Mesodermal cell (in vitro differentiated cells): ENCODE measurements around the gene DPP6.

Experiments used
- H3K27ac ChIP-seq: 2 replicates; pipeline ENCODE4 v1.7.0; 2013; ENCODE audit warnings: mild to moderate bottlenecking, low read depth, low read length, moderate library complexity; ENCODE audit not compliant: severe bottlenecking
- H3K36me3 ChIP-seq: 2 replicates; pipeline ENCODE4 v1.7.1; 2013; ENCODE audit warnings: mild to moderate bottlenecking, low read length, moderate library complexity; ENCODE audit not compliant: control insufficient read depth, insufficient read depth
- H3K4me1 ChIP-seq: one replicate; pipeline ENCODE4 v1.7.1; 2013; ENCODE audit warnings: mild to moderate bottlenecking, low read length; ENCODE audit not compliant: insufficient read depth, control insufficient read depth, poor library complexity, severe bottlenecking
- H3K4me3 ChIP-seq: 2 replicates; pipeline ENCODE4 v1.7.0; 2013; ENCODE audit warnings: low read length, control low read depth, mild to moderate bottlenecking; ENCODE audit not compliant: insufficient read depth, poor library complexity, severe bottlenecking; ENCODE audit errors: extremely low read depth
- H3K9me3 ChIP-seq: 2 replicates; pipeline ENCODE4 v1.7.1; 2013; ENCODE audit warnings: mild to moderate bottlenecking, low read length, moderate library complexity; ENCODE audit not compliant: control insufficient read depth
- WGBS, 2 experiments: methylation state at CpG; one replicate each; pipeline ENCODE4 v1.1.5; 2013; ENCODE audit warnings: missing lambda C conversion rate in 2 of 2; ENCODE audit not compliant: insufficient coverage in 2 of 2; 5-methylcytosine and 5-hydroxymethylcytosine counted together

Gene DPP6

GRCh38 chr7:154841731-154842331 is 789.6 kb downstream of the DPP6 start:
- peaks cover 4% of the 10 kb centered on the region for H3K9me3 ChIP-seq
- no peak overlapping the region for H3K4me3 ChIP-seq
- 76 to 80% methylated on average over 10 to 16 of the region's 18 CpGs for WGBS, 2 experiments
- H3K4me1 ChIP-seq: peaks cover 25% of the 10 kb centered on the region
- no peaks in the 10 kb centered on the region for H3K36me3 ChIP-seq
- H3K27ac ChIP-seq: peak overlapping the region; percentile 86

DNA sequence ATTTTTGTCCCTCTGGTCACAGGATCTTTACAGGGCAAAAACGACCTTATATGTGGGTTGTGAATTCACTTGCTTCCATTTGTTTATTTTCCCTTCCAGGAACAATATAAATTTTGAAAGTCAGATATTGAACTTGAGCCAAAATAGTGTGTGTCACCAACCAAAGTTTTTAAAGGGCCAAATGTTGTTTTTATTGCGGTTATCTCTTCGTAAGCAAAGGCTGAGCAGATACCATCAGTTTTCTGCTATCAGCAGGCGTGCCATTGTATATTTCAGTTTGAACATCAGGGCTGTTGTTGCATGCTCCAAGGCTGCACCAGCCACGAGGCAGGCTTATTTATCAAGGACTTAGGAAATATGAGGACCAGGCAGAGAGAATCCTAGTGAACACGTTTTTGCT is 790.4 kb downstream of the DPP6 start:
- Histone ChIP-seq H3K4me3 (no peak overlapping the region), H3K27ac (peak overlapping the region; percentile 86), H3K9me3 (peaks cover 4% of the 10 kb centered on the region), H3K36me3 (no peaks in the 10 kb centered on the region), H3K4me1 (peaks cover 25% of the 10 kb centered on the region)
- WGBS, 2 experiments: 64 to 75% methylated on average over 5 of the region's 6 CpGs

GRCh38 chr7:154843670-154844237 is 791.6 kb downstream of the DPP6 start:
- no peak overlapping the region for H3K4me3 ChIP-seq
- H3K9me3 ChIP-seq: peaks cover 4% of the 10 kb centered on the region
- H3K4me1 ChIP-seq: peaks cover 25% of the 10 kb centered on the region
- 98 to 100% methylated on average over 4 to 5 of the region's 5 CpGs for WGBS, 2 experiments
- no peaks in the 10 kb centered on the region for H3K36me3 ChIP-seq
- no peak overlapping the region for H3K27ac ChIP-seq

GRCh38 chr7:154844499-154844898 is 792.3 kb downstream of the DPP6 start:
- Histone ChIP-seq H3K27ac (no peak overlapping the region), H3K4me1 (peaks cover 25% of the 10 kb centered on the region), H3K4me3 (no peak overlapping the region), H3K36me3 (no peaks in the 10 kb centered on the region), H3K9me3 (peaks cover 3% of the 10 kb centered on the region)
- WGBS, 2 experiments: 80 to 90% methylated on average over 4 of the region's 5 CpGs

GRCh38 chr7:154844955-154845354 is 792.8 kb downstream of the DPP6 start:
- no peak overlapping the region for H3K4me3 ChIP-seq

DNA sequence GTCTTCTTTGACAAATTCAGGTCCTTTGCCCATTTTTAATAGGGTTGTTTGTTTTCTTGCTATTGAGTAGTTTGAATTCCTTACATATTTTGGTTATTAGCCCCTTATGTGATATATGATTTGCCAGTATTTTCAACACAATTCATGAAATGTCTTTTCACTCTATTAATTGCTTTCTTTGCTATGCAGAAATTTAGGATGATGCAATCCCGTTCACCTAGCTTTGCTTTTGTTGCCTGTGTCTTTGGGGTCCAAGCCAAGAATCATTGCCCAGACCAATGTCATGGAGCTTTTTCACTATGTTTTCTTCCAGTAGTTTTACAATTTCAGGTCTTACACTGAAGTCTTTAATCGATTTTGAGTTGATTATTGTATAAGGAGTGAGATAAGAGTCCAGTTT is 796.3 kb downstream of the DPP6 start:
- no peak overlapping the region for H3K27ac ChIP-seq
- H3K36me3 ChIP-seq: no peaks in the 10 kb centered on the region
- WGBS, 2 experiments: 100% methylated on average over 1 of the region's 2 CpGs
- peaks cover 14% of the 10 kb centered on the region for H3K4me1 ChIP-seq
- H3K4me3 ChIP-seq: no peak overlapping the region
- H3K9me3 ChIP-seq: peaks cover 11% of the 10 kb centered on the region

More at GRCh38 chr7:154844955-154845354, 792.8 kb downstream of the DPP6 start:
- Histone ChIP-seq H3K36me3 (no peaks in the 10 kb centered on the region), H3K27ac (no peak overlapping the region), H3K4me1 (peaks cover 25% of the 10 kb centered on the region), H3K9me3 (peaks cover 4% of the 10 kb centered on the region)
- WGBS, 2 experiments: 94 to 100% methylated on average over 1 to 4 of the region's 5 CpGs

DNA sequence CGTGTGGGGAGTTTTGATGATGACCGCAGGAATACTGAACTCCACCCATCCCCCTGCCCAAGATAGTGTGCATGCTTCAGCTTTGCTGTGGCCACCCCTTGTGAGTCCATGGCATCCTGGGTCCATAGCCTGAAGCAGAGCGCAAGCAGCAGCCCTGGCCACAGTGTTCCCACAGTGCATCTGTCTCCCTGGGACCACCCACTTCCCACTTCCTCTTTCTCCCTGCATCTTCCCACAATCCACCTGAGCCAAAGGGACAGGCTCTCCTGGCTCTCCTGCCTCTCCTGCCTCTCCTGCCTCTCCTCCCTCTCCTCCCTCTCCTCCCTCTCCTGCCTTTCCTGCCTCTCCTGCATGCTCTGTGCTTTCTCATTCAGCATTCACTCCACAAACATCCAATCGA is 800.0 kb downstream of the DPP6 start:
- H3K4me1 ChIP-seq: peaks cover 13% of the 10 kb centered on the region
- H3K9me3 ChIP-seq: peaks cover 11% of the 10 kb centered on the region
- H3K4me3 ChIP-seq: no peak overlapping the region
- 96 to 97% methylated on average over 3 to 4 of the region's 4 CpGs for WGBS, 2 experiments
- H3K36me3 ChIP-seq: no peaks in the 10 kb centered on the region
- no peak overlapping the region for H3K27ac ChIP-seq

- WGBS, 2 experiments: 88 to 92% methylated on average over 6 to 7 of the region's 8 CpGs
- no peak overlapping the region for H3K4me3 ChIP-seq
- no peaks in the 10 kb centered on the region for H3K36me3 ChIP-seq
- peaks cover 11% of the 10 kb centered on the region for H3K9me3 ChIP-seq
- H3K27ac ChIP-seq: peak overlapping the region; percentile 90
- peaks cover 21% of the 10 kb centered on the region for H3K4me1 ChIP-seq
These were observed 801.0 kb downstream of the DPP6 start for GRCh38 chr7:154853063-154853726.

- H3K36me3 ChIP-seq: no peaks in the 10 kb centered on the region
- H3K27ac ChIP-seq: peak overlapping the region; percentile 90
- H3K4me3 ChIP-seq: no peak overlapping the region
- peaks cover 11% of the 10 kb centered on the region for H3K9me3 ChIP-seq
- H3K4me1 ChIP-seq: peaks cover 25% of the 10 kb centered on the region
- WGBS, 2 experiments: 88 to 95% methylated on average over 3 to 4 of the region's 4 CpGs
These were observed 801.5 kb downstream of the DPP6 start for GRCh38 chr7:154853727-154854095.

DNA sequence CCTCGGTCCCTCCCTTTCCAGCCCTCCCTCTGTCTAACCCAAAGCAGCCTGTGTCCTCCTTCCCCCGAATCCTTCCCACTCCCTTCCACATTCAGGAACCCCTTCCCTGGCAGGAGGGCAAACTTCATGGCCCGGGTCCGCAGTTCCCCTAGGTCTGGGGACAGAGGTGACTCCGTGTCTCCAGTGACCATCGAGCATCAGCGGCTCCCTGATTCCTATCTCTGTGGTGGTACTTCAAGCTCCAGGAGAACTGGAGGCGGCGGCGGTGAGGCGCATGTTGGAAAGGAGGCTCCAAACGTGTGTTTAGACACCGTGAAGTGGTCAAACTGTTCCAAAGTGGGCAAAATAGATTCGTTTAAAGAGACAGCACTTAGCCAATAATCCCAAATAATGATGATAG is 802.6 kb downstream of the DPP6 start:
- H3K36me3 ChIP-seq: no peaks in the 10 kb centered on the region
- no peak overlapping the region for H3K4me3 ChIP-seq
- peaks cover 25% of the 10 kb centered on the region for H3K4me1 ChIP-seq
- H3K27ac ChIP-seq: no peak overlapping the region
- peaks cover 7% of the 10 kb centered on the region for H3K9me3 ChIP-seq
- 95 to 99% methylated on average over 9 to 11 of the region's 14 CpGs for WGBS, 2 experiments

DNA sequence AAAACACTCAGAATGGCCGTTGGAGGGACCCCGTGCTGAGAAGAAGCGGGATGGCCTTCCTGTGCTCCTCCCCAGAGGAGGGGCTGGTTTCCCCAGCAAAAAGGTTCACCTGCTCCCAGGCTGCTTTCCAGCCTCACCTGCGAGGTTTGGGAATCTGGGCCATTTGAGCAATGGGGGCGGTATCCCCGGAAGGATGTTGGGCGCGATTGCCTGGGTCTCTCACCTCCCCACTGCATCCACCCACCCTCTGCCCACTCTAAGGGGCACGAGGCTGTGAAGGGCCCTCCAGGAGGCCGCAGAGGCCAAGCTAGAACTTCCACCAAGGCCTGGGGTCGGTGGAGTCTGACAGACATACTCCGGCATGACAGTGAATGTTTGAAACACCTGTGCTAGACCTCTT is 803.2 kb downstream of the DPP6 start:
- Histone ChIP-seq H3K36me3 (no peaks in the 10 kb centered on the region), H3K4me3 (no peak overlapping the region), H3K27ac (no peak overlapping the region), H3K9me3 (peaks cover 6% of the 10 kb centered on the region), H3K4me1 (peaks cover 25% of the 10 kb centered on the region)
- 88 to 93% methylated on average over 10 to 12 of the region's 12 CpGs for WGBS, 2 experiments
